ENCODE data around the gene ADGB. TPM values are rescaled to one million over a fixed set of nuclear protein-coding genes. Genes with fewer than 3 reads are reported as not detected.
"Not testable (repeated sequence)": the region's sequence is repeated elsewhere in the genome, so short reads cannot be mapped to it uniquely, and the experiment has no call there.

The ADGB gene
- total and polyA plus RNA-seq, 4 donors: 0.23 TPM; not detected in 3

DNA sequence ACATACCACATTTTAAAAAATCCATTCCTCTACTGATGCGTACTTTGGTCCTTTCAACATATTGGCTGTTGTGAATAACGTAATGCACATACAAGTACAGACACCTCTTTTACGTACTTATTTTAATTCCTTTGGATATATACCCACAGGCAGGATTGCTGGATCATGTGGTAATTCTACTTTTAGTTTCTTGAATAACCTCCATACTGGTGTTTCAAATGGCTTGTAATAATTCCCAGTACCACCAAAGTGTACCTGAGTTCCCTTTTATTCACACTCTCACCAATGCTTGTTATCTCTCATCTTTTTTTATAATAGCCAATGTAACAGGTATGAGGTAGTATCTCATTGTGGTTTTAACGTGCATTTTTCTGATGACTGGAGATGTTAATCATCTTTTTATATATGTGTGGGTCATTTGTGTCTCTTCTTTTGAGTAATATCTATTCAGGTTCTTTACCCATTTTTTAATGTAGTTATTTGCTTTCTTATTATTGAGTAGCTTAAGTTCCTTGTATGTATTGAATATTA is 191.9 kb downstream of the ADGB start:
- WGBS: 77% methylated on average over 4 of the region's 4 CpGs
- Histone ChIP-seq H3K9me3 (ENCODE audit: control insufficient read depth in 4 of 4, low read length in 3 of 4) (peaks cover 0 to 3% (median 0%) of the 10 kb centered on the region in 4 donors), H3K36me3 (ENCODE audit: control insufficient read depth in 4 of 4, insufficient read depth in 3 of 4, low read depth in 1 of 4, low read length in 3 of 4) (no peaks in the 10 kb centered on the region), H3K4me3 (ENCODE audit: low read depth in 1 of 3, low read length in 3 of 3) (no peak overlapping the region), H3K9ac (ENCODE audit: low read depth in 1 of 2, low read length in 2 of 2) (no peak overlapping the region), H3K27me3 (ENCODE audit: control insufficient read depth in 4 of 4, insufficient read depth in 4 of 4, low read length in 3 of 4) (no peaks in the 10 kb centered on the region), H3K27ac (ENCODE audit: low read depth in 1 of 2, low read length in 2 of 2) (no peak overlapping the region), H3K4me1 (ENCODE audit: control insufficient read depth in 4 of 4, insufficient read depth in 4 of 4, low read length in 3 of 4) (no peaks in the 10 kb centered on the region)
- TF ChIP-seq, protein P1, sequence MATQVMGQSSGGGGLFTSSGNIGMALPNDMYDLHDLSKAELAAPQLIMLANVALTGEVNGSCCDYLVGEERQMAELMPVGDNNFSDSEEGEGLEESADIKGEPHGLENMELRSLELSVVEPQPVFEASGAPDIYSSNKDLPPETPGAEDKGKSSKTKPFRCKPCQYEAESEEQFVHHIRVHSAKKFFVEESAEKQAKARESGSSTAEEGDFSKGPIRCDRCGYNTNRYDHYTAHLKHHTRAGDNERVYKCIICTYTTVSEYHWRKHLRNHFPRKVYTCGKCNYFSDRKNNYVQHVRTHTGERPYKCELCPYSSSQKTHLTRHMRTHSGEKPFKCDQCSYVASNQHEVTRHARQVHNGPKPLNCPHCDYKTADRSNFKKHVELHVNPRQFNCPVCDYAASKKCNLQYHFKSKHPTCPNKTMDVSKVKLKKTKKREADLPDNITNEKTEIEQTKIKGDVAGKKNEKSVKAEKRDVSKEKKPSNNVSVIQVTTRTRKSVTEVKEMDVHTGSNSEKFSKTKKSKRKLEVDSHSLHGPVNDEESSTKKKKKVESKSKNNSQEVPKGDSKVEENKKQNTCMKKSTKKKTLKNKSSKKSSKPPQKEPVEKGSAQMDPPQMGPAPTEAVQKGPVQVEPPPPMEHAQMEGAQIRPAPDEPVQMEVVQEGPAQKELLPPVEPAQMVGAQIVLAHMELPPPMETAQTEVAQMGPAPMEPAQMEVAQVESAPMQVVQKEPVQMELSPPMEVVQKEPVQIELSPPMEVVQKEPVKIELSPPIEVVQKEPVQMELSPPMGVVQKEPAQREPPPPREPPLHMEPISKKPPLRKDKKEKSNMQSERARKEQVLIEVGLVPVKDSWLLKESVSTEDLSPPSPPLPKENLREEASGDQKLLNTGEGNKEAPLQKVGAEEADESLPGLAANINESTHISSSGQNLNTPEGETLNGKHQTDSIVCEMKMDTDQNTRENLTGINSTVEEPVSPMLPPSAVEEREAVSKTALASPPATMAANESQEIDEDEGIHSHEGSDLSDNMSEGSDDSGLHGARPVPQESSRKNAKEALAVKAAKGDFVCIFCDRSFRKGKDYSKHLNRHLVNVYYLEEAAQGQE (IDR thresholded peaks at IDR 0.05): no peak
- no peak for TF ChIP-seq RAD21 (IDR thresholded peaks at IDR 0.05)
- TF ChIP-seq ATF3 (IDR thresholded peaks at IDR 0.05): no peak
- no peak for TF ChIP-seq MAX (IDR thresholded peaks at IDR 0.05)
- TF ChIP-seq NR2F2 (IDR thresholded peaks at IDR 0.05): no peak
- TF ChIP-seq FOXA2 (IDR thresholded peaks at IDR 0.05): no peak
- no peak for TF ChIP-seq ZBTB33 (IDR thresholded peaks at IDR 0.05)
- TF ChIP-seq JUND (IDR thresholded peaks at IDR 0.05): no peak
- DNase-seq (ENCODE audit: low spot score): no peak

DNA sequence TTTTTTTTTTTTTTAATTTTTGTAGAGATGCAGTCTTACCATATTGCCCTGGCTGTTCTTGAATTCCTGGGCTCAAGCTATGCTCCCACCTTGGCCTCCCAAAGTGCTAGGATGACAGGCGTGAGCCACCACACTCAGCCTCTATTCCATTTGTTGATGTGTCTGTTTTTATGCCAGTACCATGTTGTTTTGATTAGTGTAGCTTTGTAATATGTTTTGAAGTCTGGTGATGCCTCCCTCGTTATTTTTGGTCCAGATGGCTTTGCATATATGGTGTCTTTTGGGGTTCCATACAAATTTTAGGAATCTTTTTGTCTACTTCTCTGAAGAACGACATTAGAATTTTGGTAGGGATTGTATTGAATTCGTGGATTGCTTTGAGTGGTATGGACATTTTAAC is 193.2 kb downstream of the ADGB start:
- no peak for TF ChIP-seq TAF1 (conservative IDR thresholded peaks at IDR 0.05)
- no peak for DNase-seq (ENCODE audit: low spot score)
- WGBS: 67% methylated on average over 4 of the region's 4 CpGs
- no peaks in the 10 kb centered on the region for H3K36me3 ChIP-seq (ENCODE audit: control insufficient read depth in 4 of 4, insufficient read depth in 3 of 4, low read depth in 1 of 4, low read length in 3 of 4)
- H3K4me3 ChIP-seq (ENCODE audit: low read depth in 1 of 3, low read length in 3 of 3): no peak overlapping the region
- H3K27me3 ChIP-seq (ENCODE audit: control insufficient read depth in 4 of 4, insufficient read depth in 4 of 4, low read length in 3 of 4): no peaks in the 10 kb centered on the region
- H3K4me1 ChIP-seq (ENCODE audit: control insufficient read depth in 4 of 4, insufficient read depth in 4 of 4, low read length in 3 of 4): no peaks in the 10 kb centered on the region
- H3K27ac ChIP-seq (ENCODE audit: low read depth in 1 of 2, low read length in 2 of 2): no peak overlapping the region
- no peak overlapping the region for H3K9ac ChIP-seq (ENCODE audit: low read depth in 1 of 2, low read length in 2 of 2)
- H3K9me3 ChIP-seq (ENCODE audit: control insufficient read depth in 4 of 4, low read length in 3 of 4): peaks cover 0 to 3% (median 0%) of the 10 kb centered on the region in 4 donors

DNA sequence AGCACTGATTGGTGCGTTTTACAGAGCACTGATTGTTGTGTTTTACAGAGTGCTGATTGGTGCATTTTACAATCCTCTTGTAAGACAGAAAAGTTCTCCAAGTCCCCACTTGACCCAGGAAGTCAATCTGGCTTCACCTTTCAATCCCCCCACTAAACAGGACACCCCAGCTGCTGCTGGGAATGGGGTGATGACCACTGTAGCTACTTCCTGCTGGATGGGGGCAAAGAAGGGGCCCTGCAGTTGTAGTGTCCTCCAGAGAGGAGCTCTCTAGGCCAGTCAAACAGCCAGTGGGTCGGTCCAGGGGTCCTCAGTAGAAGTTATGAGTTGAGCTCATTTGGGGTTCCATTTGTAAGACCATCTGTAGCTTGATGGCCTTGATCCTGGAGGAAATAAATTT is 194.4 kb downstream of the ADGB start:
- WGBS: 40% methylated on average over 2 of the region's 2 CpGs
- H3K36me3 ChIP-seq (ENCODE audit: control insufficient read depth in 4 of 4, insufficient read depth in 3 of 4, low read depth in 1 of 4, low read length in 3 of 4); H3K27ac ChIP-seq (ENCODE audit: low read depth in 1 of 2, low read length in 2 of 2); H3K9ac ChIP-seq (ENCODE audit: low read depth in 1 of 2, low read length in 2 of 2); H3K4me1 ChIP-seq (ENCODE audit: control insufficient read depth in 4 of 4, insufficient read depth in 4 of 4, low read length in 3 of 4); H3K9me3 ChIP-seq (ENCODE audit: control insufficient read depth in 4 of 4, low read length in 3 of 4); H3K27me3 ChIP-seq (ENCODE audit: control insufficient read depth in 4 of 4, insufficient read depth in 4 of 4, low read length in 3 of 4); DNase-seq (ENCODE audit: low spot score); H3K4me3 ChIP-seq (ENCODE audit: low read depth in 1 of 3, low read length in 3 of 3): not testable (repeated sequence)
